Osteocyte (in vitro differentiated cells): ENCODE results near the gene MEF2A. TPM values are rescaled to one million over a fixed set of nuclear protein-coding genes. Genes with fewer than 3 reads are reported as not detected.
A peak's percentile ranks its signal among the peaks of the same experiment; 100 is the strongest.
"Not testable (repeated sequence)": the region's sequence is repeated elsewhere in the genome, so short reads cannot be mapped to it uniquely, and the experiment has no call there.

Source experiments
- DNase-seq: peaks from one replicate; pipeline ENCODE4 v3.0.0; 2021; ENCODE audit warnings: mixed read lengths; ENCODE audit not compliant: unreplicated experiment; ENCODE audit errors: extremely low spot score
- H3K27ac Mint-ChIP-seq: one replicate; pipeline ENCODE4 v1.8.0; 2021; ENCODE audit warnings: mild to moderate bottlenecking, mixed read lengths; ENCODE audit not compliant: unreplicated experiment
- H3K27me3 Mint-ChIP-seq: one replicate; pipeline ENCODE4 v1.8.0; 2021; ENCODE audit warnings: mixed read lengths; ENCODE audit not compliant: unreplicated experiment
- H3K36me3 Mint-ChIP-seq: one replicate; pipeline ENCODE4 v1.8.0; 2021; ENCODE audit warnings: mixed read lengths; ENCODE audit not compliant: unreplicated experiment
- H3K4me1 Mint-ChIP-seq: one replicate; pipeline ENCODE4 v1.8.0; 2021; ENCODE audit warnings: mixed read lengths; ENCODE audit not compliant: unreplicated experiment
- H3K4me3 Mint-ChIP-seq: one replicate; pipeline ENCODE4 v1.8.0; 2021; ENCODE audit warnings: mild to moderate bottlenecking, moderate library complexity, mixed read lengths; ENCODE audit not compliant: unreplicated experiment
- H3K9me3 Mint-ChIP-seq: one replicate; pipeline ENCODE4 v1.8.0; 2021; ENCODE audit warnings: mixed read lengths; ENCODE audit not compliant: unreplicated experiment
- long read RNA-seq: library from polyadenylated mRNA; unstranded; transcript quantifications from one replicate; pipeline ENCODE4 v2.0.0, GENCODE V29; 2021
- total RNA-seq: library from RNA; stranded (reverse); gene quantifications from 2 replicates; pipeline ENCODE4 v1.2.1, GENCODE V29; 2021
- TF ChIP-seq, protein P1 (sequence below): fragments of 200-600 bp; sonication (generic); IDR thresholded peaks from 2 replicates; pipeline ENCODE4 v1.5.0; 2021; ENCODE audit warnings: antibody characterized with exemption, mild to moderate bottlenecking, moderate library complexity

MEF2A gene
- 97.8 and 123 TPM in 2 replicates for total RNA-seq
- long read RNA-seq, full-length matches to known transcripts: 24 of 116 reads
- long read RNA-seq, partial matches to known transcripts: 44 of 116 reads
- long read RNA-seq, other reads (novel, unspliced or antisense): 48 of 116 reads

DNA sequence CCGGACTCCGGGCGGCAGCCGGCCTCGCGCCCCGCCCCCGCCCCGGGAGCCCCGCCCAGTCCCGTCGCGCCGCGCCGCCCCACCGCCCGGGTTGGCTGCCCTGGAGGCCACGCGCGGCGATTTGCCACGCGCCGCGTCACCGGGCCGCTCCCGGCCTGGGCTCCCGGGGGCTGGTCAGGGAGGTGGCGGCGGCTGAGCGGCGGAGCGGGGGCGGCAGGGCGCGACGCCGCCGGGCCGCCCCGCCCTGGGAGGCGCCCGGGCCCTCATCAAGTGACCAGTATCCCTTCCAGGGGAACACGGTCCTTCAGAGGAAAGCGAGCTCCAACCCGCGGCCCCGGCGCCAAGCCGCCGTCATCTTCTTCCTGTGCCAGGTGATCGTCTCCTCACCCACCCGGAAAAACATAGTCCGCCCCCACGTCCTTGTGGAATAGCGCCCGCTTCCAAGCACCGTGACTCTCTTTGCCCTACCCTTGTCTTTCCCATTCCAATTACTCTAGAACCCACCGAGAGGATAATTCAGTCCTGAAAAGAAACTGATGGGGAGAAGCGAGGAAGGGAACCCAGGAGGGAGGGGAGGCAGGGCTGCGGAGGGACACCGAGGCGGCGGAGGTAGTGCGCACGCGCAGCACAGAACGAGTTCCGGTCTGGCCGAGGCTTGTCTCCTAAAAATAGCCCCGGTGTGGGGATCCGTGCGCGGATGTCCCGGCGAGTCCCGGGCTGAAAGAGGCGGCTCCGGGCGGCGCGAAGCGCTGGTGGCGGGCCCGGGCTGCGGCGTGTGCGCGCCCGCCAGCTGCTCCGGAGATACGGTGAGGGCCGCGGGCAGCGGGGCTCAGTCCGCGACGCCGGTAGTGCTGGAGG, at the start of gene MEF2A:
MEF2A (plus strand) TSS at position 686 of the 858 bp plus-strand sequence. CDS start 67,136 bp downstream, outside the sequence.
- DNase-seq: peak; percentile 98
- TF ChIP-seq, protein P1, sequence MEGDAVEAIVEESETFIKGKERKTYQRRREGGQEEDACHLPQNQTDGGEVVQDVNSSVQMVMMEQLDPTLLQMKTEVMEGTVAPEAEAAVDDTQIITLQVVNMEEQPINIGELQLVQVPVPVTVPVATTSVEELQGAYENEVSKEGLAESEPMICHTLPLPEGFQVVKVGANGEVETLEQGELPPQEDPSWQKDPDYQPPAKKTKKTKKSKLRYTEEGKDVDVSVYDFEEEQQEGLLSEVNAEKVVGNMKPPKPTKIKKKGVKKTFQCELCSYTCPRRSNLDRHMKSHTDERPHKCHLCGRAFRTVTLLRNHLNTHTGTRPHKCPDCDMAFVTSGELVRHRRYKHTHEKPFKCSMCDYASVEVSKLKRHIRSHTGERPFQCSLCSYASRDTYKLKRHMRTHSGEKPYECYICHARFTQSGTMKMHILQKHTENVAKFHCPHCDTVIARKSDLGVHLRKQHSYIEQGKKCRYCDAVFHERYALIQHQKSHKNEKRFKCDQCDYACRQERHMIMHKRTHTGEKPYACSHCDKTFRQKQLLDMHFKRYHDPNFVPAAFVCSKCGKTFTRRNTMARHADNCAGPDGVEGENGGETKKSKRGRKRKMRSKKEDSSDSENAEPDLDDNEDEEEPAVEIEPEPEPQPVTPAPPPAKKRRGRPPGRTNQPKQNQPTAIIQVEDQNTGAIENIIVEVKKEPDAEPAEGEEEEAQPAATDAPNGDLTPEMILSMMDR: no peak
- Mint-ChIP-seq H3K27me3 (no peaks in the 10 kb centered on the region), H3K4me1 (peaks cover 39% of the 10 kb centered on the region), H3K36me3 (no peaks in the 10 kb centered on the region), H3K27ac (peak within 1 kb of the TSS; percentile 99), H3K4me3 (peak within 1 kb of the TSS; percentile 99), H3K9me3 (no peaks in the 10 kb centered on the region)

DNA sequence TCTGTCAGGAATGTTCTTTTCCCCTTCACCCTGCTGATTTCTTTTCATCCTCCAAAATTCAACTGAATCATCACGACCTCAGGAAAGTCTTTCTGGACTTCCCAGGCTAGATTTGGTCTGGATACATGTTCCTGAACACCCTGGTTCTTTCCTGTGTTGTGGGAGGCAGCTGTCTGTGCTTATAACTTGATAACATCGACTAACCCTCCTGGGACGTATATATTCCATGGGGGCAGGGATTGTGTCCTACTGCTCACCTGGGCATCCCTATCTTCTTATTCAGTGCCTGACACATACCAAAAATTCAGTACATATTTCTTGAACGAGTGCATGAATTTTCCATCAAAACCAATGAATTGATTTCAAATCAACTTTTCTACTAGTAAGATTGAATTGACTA, 47.6 kb upstream of the MEF2A start:
- TF ChIP-seq, protein P1: no peak
- Mint-ChIP-seq H3K27me3 (no peaks in the 10 kb centered on the region), H3K4me3 (no peak overlapping the region), H3K27ac (no peak overlapping the region), H3K36me3 (no peaks in the 10 kb centered on the region), H3K9me3 (peaks cover 10% of the 10 kb centered on the region), H3K4me1 (no peaks in the 10 kb centered on the region)
- DNase-seq: no peak

DNA sequence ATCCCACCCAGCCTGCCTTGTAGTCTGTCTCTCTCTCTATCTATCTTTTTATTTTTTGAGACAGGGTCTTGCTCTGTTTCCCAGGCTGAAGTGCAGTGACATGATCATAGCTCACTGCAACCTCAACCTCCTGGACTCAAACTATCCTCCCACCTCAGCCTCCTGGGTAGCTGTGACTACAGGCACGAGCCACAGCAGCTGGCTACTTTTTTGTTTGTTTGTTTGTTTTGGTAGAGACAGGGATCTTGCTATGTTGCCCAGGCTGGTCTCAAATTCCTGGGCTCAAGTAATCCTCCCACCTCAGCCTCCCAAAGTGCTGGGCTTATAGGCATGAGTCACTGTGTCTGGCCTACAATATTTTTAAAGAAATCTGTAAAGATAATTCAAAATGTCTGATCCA, 46.4 kb upstream of the MEF2A start:
- H3K36me3 Mint-ChIP-seq, H3K27ac Mint-ChIP-seq, H3K9me3 Mint-ChIP-seq, DNase-seq, H3K4me3 Mint-ChIP-seq, H3K4me1 Mint-ChIP-seq, H3K27me3 Mint-ChIP-seq: not testable (repeated sequence)

DNA sequence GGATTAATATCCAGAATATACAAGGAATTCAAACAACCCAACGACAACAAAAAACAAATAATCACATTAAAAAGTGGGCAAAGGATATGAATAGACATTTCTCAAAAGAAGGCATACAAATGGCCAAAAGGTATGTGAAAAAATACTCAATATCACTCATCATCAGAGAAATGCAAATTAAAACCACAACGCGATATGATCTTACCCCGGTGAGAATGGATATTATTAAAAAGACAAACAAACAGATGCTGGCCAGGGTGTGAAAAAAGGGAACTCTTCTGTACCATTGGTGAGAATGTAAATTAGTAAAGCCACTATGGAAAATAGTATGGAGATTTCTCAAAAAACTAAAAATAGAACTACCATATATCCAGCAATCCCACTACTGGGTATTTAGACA, 43.5 kb upstream of the MEF2A start:
- no peaks in the 10 kb centered on the region for H3K36me3 Mint-ChIP-seq
- H3K4me1 Mint-ChIP-seq: no peaks in the 10 kb centered on the region
- TF ChIP-seq, protein P1: no peak
- no peaks in the 10 kb centered on the region for H3K27me3 Mint-ChIP-seq
- no peak for DNase-seq
- H3K4me3 Mint-ChIP-seq: no peak overlapping the region
- no peak overlapping the region for H3K27ac Mint-ChIP-seq
- peaks cover 7% of the 10 kb centered on the region for H3K9me3 Mint-ChIP-seq

DNA sequence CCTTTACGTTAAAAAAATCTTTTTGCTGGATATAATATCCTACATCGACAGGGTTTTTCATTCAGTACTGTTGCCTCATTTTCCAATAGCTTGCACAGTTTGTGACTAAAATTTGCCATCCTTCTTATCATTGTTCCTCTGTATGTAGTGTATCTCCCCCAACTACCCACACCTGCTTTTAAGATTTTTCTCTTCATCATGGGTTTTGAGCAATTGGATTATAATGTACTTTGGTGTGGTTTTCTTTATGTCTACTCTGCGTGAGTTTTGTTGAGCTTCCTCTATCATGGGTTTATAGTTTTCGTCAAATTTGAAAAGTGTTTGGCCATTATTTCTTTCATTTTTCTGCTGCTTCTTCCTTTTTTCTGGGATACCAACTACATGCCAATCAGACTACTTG, 39.6 kb upstream of the MEF2A start:
- Mint-ChIP-seq H3K9me3 (peaks cover 31% of the 10 kb centered on the region), H3K27me3 (no peaks in the 10 kb centered on the region), H3K4me3 (no peak overlapping the region), H3K4me1 (no peaks in the 10 kb centered on the region), H3K36me3 (peaks cover 3% of the 10 kb centered on the region), H3K27ac (no peak overlapping the region)
- TF ChIP-seq, protein P1: no peak
- no peak for DNase-seq
